Measurements from ENCODE around the gene MINPP1. TPM values are rescaled to one million over a fixed set of nuclear protein-coding genes. Genes with fewer than 3 reads are reported as not detected.
"Not testable (repeated sequence)": the region's sequence is repeated elsewhere in the genome, so short reads cannot be mapped to it uniquely, and the experiment has no call there.

MINPP1 gene
- total RNA-seq, 1 experiment from 2014 or later, result 13.5 TPM

GRCh38 chr10:87591589-87591886, 86.8 kb downstream of the MINPP1 start:
- intact Hi-C loops (cut with micrococcal nuclease; ENCODE audit: unreplicated experiment), result no loop called here
- H3K9me3 ChIP-seq (ENCODE audit: low read depth, low read length, poor library complexity, severe bottlenecking), result no peaks in the 10 kb centered on the region
- ChIA-PET CTCF (no interaction called here), POLR2A (ENCODE audit: low non-redundant PET) (no interaction called here)
- H3K36me3 ChIP-seq (ENCODE audit: insufficient read depth, low read length, poor library complexity, severe bottlenecking), result no peaks in the 10 kb centered on the region
- H3K27ac ChIP-seq (ENCODE audit: low read depth, low read length, poor library complexity, severe bottlenecking), result no peak overlapping the region
- H3K4me1 ChIP-seq (ENCODE audit: insufficient read depth, low read length, poor library complexity, severe bottlenecking), result no peaks in the 10 kb centered on the region
- H3K27me3 ChIP-seq (replicated peaks; ENCODE audit: insufficient read depth, low read depth, low read length, poor library complexity), result no peaks in the 10 kb centered on the region
- BruUV-seq (replicated peaks), result no TSS peak
- no peak for DNase-seq (ENCODE audit: low spot score)
- H3K4me3 ChIP-seq (ENCODE audit: low read depth, low read length, poor library complexity, severe bottlenecking), result no peak overlapping the region
- no peak for TF ChIP-seq EZH2 (IDR thresholded peaks at IDR 0.05; ENCODE audit: borderline replicate concordance, low read depth, low read length, poor library complexity, severe bottlenecking)
- TF ChIP-seq, protein P1, sequence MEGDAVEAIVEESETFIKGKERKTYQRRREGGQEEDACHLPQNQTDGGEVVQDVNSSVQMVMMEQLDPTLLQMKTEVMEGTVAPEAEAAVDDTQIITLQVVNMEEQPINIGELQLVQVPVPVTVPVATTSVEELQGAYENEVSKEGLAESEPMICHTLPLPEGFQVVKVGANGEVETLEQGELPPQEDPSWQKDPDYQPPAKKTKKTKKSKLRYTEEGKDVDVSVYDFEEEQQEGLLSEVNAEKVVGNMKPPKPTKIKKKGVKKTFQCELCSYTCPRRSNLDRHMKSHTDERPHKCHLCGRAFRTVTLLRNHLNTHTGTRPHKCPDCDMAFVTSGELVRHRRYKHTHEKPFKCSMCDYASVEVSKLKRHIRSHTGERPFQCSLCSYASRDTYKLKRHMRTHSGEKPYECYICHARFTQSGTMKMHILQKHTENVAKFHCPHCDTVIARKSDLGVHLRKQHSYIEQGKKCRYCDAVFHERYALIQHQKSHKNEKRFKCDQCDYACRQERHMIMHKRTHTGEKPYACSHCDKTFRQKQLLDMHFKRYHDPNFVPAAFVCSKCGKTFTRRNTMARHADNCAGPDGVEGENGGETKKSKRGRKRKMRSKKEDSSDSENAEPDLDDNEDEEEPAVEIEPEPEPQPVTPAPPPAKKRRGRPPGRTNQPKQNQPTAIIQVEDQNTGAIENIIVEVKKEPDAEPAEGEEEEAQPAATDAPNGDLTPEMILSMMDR (conservative IDR thresholded peaks at IDR 0.05; ENCODE audit: low read depth, low read length), result no peak

GRCh38 chr10:87592920-87593319, 88.2 kb downstream of the MINPP1 start:
- H3K27me3 ChIP-seq (replicated peaks; ENCODE audit: insufficient read depth, low read depth, low read length, poor library complexity); CTCF ChIA-PET; H3K4me3 ChIP-seq (ENCODE audit: low read depth, low read length, poor library complexity, severe bottlenecking); BruUV-seq (replicated peaks); DNase-seq (ENCODE audit: low spot score); H3K27ac ChIP-seq (ENCODE audit: low read depth, low read length, poor library complexity, severe bottlenecking); H3K4me1 ChIP-seq (ENCODE audit: insufficient read depth, low read length, poor library complexity, severe bottlenecking); H3K9me3 ChIP-seq (ENCODE audit: low read depth, low read length, poor library complexity, severe bottlenecking); H3K36me3 ChIP-seq (ENCODE audit: insufficient read depth, low read length, poor library complexity, severe bottlenecking); intact Hi-C loops (cut with micrococcal nuclease; ENCODE audit: unreplicated experiment): not testable (repeated sequence)
- POLR2A ChIA-PET (ENCODE audit: low non-redundant PET), result interaction anchor here (0.7 kb wide), 1 partner anchor 481 kb away, joined by 3 read pairs; no protein-coding TSS in a partner anchor

DNA sequence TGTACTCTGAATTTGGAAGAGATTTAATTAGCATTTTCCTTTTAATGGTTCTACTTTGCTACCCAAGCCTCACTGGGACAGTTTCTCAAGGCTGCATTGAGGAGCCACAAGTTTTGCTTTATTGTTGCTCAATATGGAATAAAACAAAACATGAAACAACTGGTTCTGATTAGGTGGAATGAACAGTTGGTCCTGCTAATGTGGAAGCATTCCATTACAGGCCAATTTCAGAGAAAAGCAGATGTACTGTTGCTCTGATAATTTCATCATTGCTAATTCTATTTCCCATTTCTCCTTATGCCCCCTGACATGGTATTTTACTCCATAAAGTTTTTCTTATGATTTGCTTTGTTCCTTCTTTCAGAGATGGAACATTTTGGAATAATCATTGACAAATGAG, 89.0 kb downstream of the MINPP1 start:
- H3K27ac ChIP-seq (ENCODE audit: low read depth, low read length, poor library complexity, severe bottlenecking), result no peak overlapping the region
- no peak for DNase-seq (ENCODE audit: low spot score)
- CTCF ChIA-PET, result no interaction called here
- BruUV-seq (replicated peaks), result no TSS peak
- no peaks in the 10 kb centered on the region for H3K27me3 ChIP-seq (replicated peaks; ENCODE audit: insufficient read depth, low read depth, low read length, poor library complexity)
- H3K4me1 ChIP-seq (ENCODE audit: insufficient read depth, low read length, poor library complexity, severe bottlenecking), result no peaks in the 10 kb centered on the region
- H3K4me3 ChIP-seq (ENCODE audit: low read depth, low read length, poor library complexity, severe bottlenecking), result no peak overlapping the region
- intact Hi-C loops (cut with micrococcal nuclease; ENCODE audit: unreplicated experiment), result no loop called here
- TF ChIP-seq, protein P1 (conservative IDR thresholded peaks at IDR 0.05; ENCODE audit: low read depth, low read length), result no peak
- no peak for TF ChIP-seq EZH2 (IDR thresholded peaks at IDR 0.05; ENCODE audit: borderline replicate concordance, low read depth, low read length, poor library complexity, severe bottlenecking)
- H3K36me3 ChIP-seq (ENCODE audit: insufficient read depth, low read length, poor library complexity, severe bottlenecking), result no peaks in the 10 kb centered on the region
- POLR2A ChIA-PET (ENCODE audit: low non-redundant PET), result interaction anchor here (0.5 kb wide), 1 partner anchor 48 kb away, joined by 3 read pairs; no protein-coding TSS in a partner anchor
- H3K9me3 ChIP-seq (ENCODE audit: low read depth, low read length, poor library complexity, severe bottlenecking), result no peaks in the 10 kb centered on the region

DNA sequence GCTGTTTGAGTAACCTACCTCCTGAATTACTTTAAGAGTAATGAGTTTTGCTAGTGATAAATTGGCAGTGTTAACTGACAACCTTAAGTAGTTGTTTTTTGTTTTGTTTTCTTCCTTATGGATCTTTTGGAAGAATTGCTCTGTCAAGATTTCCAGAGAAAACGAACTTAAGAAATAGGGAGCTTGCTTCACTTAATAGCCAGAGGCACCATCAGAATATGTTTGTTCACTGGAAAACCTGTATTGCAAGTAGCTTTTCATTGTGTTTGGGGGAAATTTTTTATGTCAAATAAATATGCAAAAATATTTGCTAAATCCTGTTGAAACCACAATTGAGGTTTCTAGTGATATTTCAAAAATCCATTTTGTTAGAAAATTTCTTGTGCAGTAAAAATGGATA, 89.5 kb downstream of the MINPP1 start:
- DNase-seq (ENCODE audit: low spot score), result no peak
- ChIA-PET POLR2A (ENCODE audit: low non-redundant PET) (no interaction called here), CTCF (no interaction called here)
- no peaks in the 10 kb centered on the region for H3K36me3 ChIP-seq (ENCODE audit: insufficient read depth, low read length, poor library complexity, severe bottlenecking)
- H3K4me1 ChIP-seq (ENCODE audit: insufficient read depth, low read length, poor library complexity, severe bottlenecking), result no peaks in the 10 kb centered on the region
- H3K27ac ChIP-seq (ENCODE audit: low read depth, low read length, poor library complexity, severe bottlenecking), result no peak overlapping the region
- intact Hi-C loops (cut with micrococcal nuclease; ENCODE audit: unreplicated experiment), result no loop called here
- H3K4me3 ChIP-seq (ENCODE audit: low read depth, low read length, poor library complexity, severe bottlenecking), result no peak overlapping the region
- BruUV-seq (replicated peaks), result no TSS peak
- H3K27me3 ChIP-seq (replicated peaks; ENCODE audit: insufficient read depth, low read depth, low read length, poor library complexity), result no peaks in the 10 kb centered on the region
- H3K9me3 ChIP-seq (ENCODE audit: low read depth, low read length, poor library complexity, severe bottlenecking), result no peaks in the 10 kb centered on the region
- TF ChIP-seq EZH2 (IDR thresholded peaks at IDR 0.05; ENCODE audit: borderline replicate concordance, low read depth, low read length, poor library complexity, severe bottlenecking), result no peak
